Endothelial cell of umbilical vein (primary cell): Measurements from ENCODE around the gene AUTS2.

Experiments used
- EZH2 ChIP-seq: IDR thresholded peaks from 2 replicates; pipeline ENCODE4 v1.6.1; 2012; ENCODE audit warnings: borderline replicate concordance, low read depth, mild to moderate bottlenecking, moderate library complexity, low read length, inconsistent platforms; ENCODE audit not compliant: severe bottlenecking
- JUN ChIP-seq: IDR thresholded peaks from 2 replicates; pipeline ENCODE4 v1.6.1; 2011; ENCODE audit warnings: borderline replicate concordance, low read depth; ENCODE audit not compliant: insufficient read length, insufficient read depth
- POLR2A ChIP-seq: IDR thresholded peaks from 2 replicates; pipeline ENCODE4 v1.6.1; 2012; ENCODE audit warnings: low read depth, mild to moderate bottlenecking, control low read depth, low read length
- POLR2AphosphoS5 ChIP-seq: IDR thresholded peaks from 2 replicates; pipeline ENCODE4 v1.6.1; 2012; ENCODE audit warnings: low read depth, mild to moderate bottlenecking, control low read depth, low read length, moderate library complexity; ENCODE audit not compliant: insufficient read depth
- TF ChIP-seq, protein P1 (sequence below), 2 donors: IDR thresholded peaks; 1 replicate in 1 of 2; 2 replicates in 1 of 2; pipeline ENCODE4 v1.5.1; 2011; ENCODE audit warnings: low read length in 2 of 2, mild to moderate bottlenecking in 2 of 2, moderate library complexity in 2 of 2, control low read depth in 1 of 2, inconsistent platforms in 1 of 2, low read depth in 1 of 2; ENCODE audit not compliant: insufficient read depth in 1 of 2; ENCODE audit errors: extremely low read depth in 1 of 2
- TF ChIP-seq, protein P2 (sequence below): IDR thresholded peaks from 2 replicates; pipeline ENCODE4 v1.6.1; 2011; ENCODE audit not compliant: insufficient read depth, insufficient read length

DNA sequence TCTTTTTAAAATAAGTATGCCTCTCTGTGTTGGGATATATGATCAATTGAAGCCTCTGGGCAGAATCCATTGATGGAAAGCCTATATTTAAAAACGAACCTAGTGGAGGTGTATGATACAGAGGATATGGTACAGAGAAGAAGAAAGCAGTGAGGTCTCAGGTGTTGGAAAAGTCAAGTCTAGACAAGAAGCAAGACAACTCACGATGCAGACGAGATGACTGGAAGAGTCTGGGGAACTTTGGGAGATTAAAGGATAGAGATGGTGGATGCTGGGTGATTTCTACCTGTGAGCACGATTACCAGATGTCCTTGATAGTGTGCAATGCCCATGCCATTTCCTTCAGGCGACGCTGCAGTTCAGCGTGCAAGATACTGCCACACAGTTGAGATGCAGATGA, 1009.0 kb downstream of the AUTS2 start:
- TF ChIP-seq EZH2, result no peak
- no peak for TF ChIP-seq JUN
- TF ChIP-seq, protein P1, sequence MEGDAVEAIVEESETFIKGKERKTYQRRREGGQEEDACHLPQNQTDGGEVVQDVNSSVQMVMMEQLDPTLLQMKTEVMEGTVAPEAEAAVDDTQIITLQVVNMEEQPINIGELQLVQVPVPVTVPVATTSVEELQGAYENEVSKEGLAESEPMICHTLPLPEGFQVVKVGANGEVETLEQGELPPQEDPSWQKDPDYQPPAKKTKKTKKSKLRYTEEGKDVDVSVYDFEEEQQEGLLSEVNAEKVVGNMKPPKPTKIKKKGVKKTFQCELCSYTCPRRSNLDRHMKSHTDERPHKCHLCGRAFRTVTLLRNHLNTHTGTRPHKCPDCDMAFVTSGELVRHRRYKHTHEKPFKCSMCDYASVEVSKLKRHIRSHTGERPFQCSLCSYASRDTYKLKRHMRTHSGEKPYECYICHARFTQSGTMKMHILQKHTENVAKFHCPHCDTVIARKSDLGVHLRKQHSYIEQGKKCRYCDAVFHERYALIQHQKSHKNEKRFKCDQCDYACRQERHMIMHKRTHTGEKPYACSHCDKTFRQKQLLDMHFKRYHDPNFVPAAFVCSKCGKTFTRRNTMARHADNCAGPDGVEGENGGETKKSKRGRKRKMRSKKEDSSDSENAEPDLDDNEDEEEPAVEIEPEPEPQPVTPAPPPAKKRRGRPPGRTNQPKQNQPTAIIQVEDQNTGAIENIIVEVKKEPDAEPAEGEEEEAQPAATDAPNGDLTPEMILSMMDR (IDR thresholded peaks at IDR 0.05; ENCODE audit: extremely low read depth in 1 of 2, insufficient read depth in 1 of 2, low read depth in 1 of 2, low read length in 2 of 2), result no peak
- TF ChIP-seq POLR2AphosphoS5, result no peak
- no peak for TF ChIP-seq POLR2A
- TF ChIP-seq, protein P2, sequence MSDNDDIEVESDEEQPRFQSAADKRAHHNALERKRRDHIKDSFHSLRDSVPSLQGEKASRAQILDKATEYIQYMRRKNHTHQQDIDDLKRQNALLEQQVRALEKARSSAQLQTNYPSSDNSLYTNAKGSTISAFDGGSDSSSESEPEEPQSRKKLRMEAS, result no peak
